ENCODE data around the gene ANKRD33B. TPM values are rescaled to one million over a fixed set of nuclear protein-coding genes. Genes with fewer than 3 reads are reported as not detected.

The ANKRD33B gene
- total RNA-seq, 2 donors from 2014 or later = 0.61 to 1.8 TPM

DNA sequence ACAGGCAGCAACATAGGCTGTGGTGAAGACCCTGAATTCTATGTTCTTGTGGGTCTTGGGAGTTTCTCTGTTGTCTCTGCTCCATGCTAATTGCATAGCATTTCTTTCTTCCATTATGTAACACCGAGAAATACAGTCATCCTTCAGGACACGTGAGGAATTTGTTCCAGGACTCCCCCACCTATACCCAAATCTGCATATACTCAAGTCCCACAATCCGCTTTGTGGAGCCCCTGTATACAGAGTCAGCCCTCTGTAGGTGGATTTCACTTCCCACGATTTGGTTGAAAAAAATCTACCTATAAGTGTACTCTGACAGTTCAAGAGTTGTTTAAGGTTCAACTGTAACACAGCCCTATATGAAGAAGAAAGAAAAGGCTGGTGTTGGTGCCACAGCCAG lies 22.1 kb downstream of the ANKRD33B start:
- intact Hi-C loops (cut with DNase I, micrococcal nuclease) = no loop called here
- ATAC-seq (no peak), DNase-seq (no peak)

DNA sequence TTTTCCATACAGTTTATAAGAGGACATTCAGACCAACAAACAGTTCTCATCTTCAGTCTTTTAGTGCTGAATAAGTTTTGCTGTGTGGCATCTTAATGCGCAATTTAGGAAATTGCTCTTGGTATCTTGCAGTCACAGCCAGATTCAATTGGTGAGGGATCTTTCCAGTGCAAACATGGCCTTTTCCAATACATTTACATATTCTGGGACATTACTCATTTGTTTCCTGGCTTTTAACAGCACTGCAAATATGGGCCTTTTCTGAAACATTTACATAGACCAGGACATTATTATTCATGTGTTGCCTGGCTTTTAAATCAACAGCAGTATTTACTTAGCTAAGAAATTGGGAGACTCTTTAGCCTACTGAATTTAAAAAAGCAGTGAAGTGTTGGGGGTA lies 22.7 kb downstream of the ANKRD33B start:
- ATAC-seq (no peak), DNase-seq (no peak)
- intact Hi-C loops (cut with DNase I, micrococcal nuclease) = no loop called here

- intact Hi-C loops (cut with DNase I, micrococcal nuclease) = no loop called here
- DNase-seq (no peak), ATAC-seq (no peak)
These were observed 24.4 kb downstream of the ANKRD33B start for GRCh38 chr5:10588109-10588775.

GRCh38 chr5:10588779-10589447 lies 25.0 kb downstream of the ANKRD33B start:
- ATAC-seq (no peak), DNase-seq (no peak)
- intact Hi-C loops (cut with DNase I, micrococcal nuclease) = no loop called here

GRCh38 chr5:10590226-10590999 lies 26.5 kb downstream of the ANKRD33B start:
- no peak for ATAC-seq
- no peak for DNase-seq
- intact Hi-C loops (cut with DNase I, micrococcal nuclease) = no loop called here

DNA sequence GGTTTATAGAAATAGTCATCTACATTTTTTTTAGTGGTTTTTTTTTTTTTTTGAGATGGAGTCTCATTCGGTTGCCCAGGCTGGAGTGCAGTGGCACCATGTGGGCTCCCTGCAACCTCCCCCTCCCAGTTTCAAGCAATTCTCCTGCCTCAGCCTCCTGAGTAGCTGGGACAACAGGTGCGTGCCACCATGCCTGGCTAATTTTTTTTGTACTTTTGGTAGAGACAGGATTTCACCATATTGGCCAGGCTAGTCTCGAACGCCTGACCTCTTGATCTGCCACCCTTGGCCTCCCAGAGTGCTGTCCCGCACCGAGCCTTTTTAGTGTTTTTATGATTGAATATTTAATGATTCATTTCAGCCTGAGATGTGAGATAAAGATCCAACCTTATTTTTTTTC lies 27.3 kb downstream of the ANKRD33B start:
- DNase-seq (no peak), ATAC-seq (no peak)
- intact Hi-C loops (cut with DNase I, micrococcal nuclease) = no loop called here

DNA sequence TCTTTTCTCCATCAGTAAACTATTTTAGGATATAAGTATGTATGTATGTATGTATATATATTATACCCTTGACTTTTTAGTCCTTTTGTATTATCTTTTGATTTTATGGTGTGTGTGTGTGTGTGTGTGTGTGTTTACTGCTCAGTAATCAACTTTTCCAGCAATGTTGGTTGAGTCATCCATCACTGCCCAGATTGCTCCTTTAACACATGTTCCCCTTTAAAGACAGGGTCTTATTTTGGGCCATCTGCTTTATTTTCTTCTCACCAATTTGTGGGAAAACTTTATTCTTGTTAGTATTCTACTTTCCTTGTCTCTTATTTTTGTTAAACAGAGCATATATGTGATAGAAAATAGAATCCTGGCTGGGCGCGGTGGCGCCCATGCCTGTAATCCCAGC lies 28.1 kb downstream of the ANKRD33B start:
- DNase-seq (no peak), ATAC-seq (no peak)
- intact Hi-C loops (cut with DNase I, micrococcal nuclease) = no loop called here

DNA sequence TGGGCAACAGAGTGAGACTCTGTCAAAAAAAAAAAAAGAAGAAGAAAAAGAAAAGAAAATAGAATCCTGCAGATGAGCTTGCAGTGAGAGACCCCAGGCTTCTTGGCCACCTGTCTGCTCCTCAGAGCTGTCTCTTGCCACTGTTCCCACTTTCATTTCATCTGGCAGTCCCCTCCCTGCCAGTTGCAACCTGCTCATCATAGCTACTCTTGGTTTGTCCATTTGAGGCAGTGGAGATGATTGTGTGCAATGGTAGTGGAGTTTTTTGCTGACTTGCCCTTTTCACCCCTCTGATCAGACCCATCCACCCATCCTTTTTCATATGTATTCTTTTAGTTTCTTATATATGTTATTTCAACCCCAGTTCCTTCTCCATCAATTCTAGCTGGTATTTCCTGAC lies 28.7 kb downstream of the ANKRD33B start:
- intact Hi-C loops (cut with DNase I, micrococcal nuclease) = no loop called here
- DNase-seq (no peak), ATAC-seq (no peak)

GRCh38 chr5:10593531-10594181 lies 29.8 kb downstream of the ANKRD33B start:
- DNase-seq (no peak), ATAC-seq (no peak)
- intact Hi-C loops (cut with DNase I, micrococcal nuclease) = no loop called here

- intact Hi-C loops (cut with DNase I, micrococcal nuclease) = no loop called here
- DNase-seq (no peak), ATAC-seq (no peak)
These were observed 30.8 kb downstream of the ANKRD33B start for GRCh38 chr5:10594591-10595210.

DNA sequence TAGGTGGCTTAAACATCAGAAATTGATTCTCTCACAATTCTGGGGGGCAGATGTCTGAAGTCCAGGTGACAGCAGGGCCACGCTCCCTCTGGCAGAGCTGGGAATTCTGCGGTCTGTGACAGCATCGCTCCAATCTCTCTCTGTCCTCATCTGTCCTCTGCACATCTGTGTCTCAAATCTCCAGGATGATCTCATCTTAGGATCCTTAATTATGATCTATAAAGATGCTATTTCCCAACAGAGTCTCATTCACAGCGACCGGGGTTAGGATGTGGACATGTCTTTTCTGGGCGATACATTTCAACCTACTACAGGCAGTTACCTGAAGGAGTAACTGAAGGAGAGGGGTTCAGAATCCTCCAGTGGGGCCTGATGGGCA lies 31.4 kb downstream of the ANKRD33B start:
- no peak for DNase-seq
- intact Hi-C loops (cut with DNase I, micrococcal nuclease) = no loop called here
- ATAC-seq = no peak

GRCh38 chr5:10595672-10596309 lies 31.9 kb downstream of the ANKRD33B start:
- ATAC-seq = peak; percentile 52
- no peak for DNase-seq
- intact Hi-C loops (cut with DNase I, micrococcal nuclease) = no loop called here

GRCh38 chr5:10596310-10596703 lies 32.4 kb downstream of the ANKRD33B start:
- intact Hi-C loops (cut with DNase I, micrococcal nuclease) = no loop called here
- ATAC-seq (no peak), DNase-seq (no peak)

DNA sequence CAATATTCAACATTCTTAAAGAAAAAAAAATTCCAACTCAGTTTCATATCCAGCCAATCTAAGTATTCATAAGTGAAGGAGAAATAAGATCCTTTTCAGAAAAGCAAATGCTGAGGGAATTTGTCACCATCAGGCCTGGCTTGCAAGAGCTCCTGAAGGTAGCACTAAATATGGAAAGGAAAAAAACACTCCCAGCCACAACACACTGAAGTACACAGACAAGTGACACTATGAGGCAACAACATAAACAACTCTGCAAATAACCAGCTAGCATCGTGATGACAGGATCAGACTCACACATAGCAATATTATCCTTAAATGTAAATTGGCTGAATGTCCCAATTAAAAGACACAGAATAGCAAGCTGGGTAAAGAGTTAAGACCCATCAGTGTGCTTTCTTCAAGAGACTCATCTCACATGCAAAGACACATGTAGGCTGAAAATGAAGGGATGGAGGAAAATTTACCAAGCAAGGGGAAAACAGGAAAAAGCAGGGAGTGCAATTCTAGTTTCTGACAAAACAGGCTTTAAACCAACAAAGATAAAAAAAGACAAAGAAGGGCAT lies 33.1 kb downstream of the ANKRD33B start:
- DNase-seq (no peak), ATAC-seq (no peak)
- intact Hi-C loops (cut with DNase I, micrococcal nuclease) = no loop called here

DNA sequence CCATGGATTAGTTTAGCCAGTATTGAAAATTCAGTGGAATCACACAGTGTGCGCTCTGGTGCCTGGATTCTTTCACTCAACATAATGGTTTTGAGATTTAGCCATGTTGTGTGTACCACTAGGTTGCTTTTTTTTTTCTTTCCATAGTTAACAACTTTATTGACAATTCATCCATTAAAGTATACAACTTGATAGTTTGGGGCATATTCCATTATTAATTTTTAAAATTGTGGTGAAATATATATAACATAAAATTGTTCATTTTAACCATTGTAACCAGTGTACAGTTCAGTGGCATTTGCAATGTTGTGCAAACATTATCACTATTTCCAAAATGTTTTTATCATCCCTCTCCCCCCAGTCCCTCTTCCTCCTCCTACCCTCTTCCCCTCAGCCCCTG lies 35.2 kb downstream of the ANKRD33B start:
- ATAC-seq = no peak
- no peak for DNase-seq
- intact Hi-C loops (cut with DNase I, micrococcal nuclease) = no loop called here

- ATAC-seq (no peak), DNase-seq (no peak)
- intact Hi-C loops (cut with DNase I, micrococcal nuclease) = no loop called here
These were observed 36.0 kb downstream of the ANKRD33B start for GRCh38 chr5:10599862-10600284.

GRCh38 chr5:10600626-10601245 lies 36.9 kb downstream of the ANKRD33B start:
- no peak for ATAC-seq
- intact Hi-C loops (cut with DNase I, micrococcal nuclease) = no loop called here
- DNase-seq = no peak
